ENCODE measurements around the gene RAB15. TPM values are rescaled to one million over a fixed set of nuclear protein-coding genes. Genes with fewer than 3 reads are reported as not detected.

RAB15 gene
- total RNA-seq, 1 donor = 4.0 TPM

- Histone ChIP-seq H3K36me3 (ENCODE audit: insufficient read depth, low read length) (no peaks in the 10 kb centered on the region), H3K9me3 (ENCODE audit: low read depth, low read length) (no peaks in the 10 kb centered on the region), H3K4me1 (ENCODE audit: insufficient read depth, low read length) (peaks cover 10% of the 10 kb centered on the region), H3K4me2 (ENCODE audit: insufficient read depth, low read length) (no peak overlapping the region), H3K27me3 (ENCODE audit: insufficient read depth, low read length) (no peaks in the 10 kb centered on the region), H3K27ac (ENCODE audit: low read depth, low read length) (no peak overlapping the region), H3K79me2 (ENCODE audit: insufficient read depth, low read length) (peaks cover 48% of the 10 kb centered on the region), H2AFZ (ENCODE audit: low read length) (no peak overlapping the region), H3K4me3 (ENCODE audit: insufficient read depth, low read length) (no peak overlapping the region), H4K20me1 (ENCODE audit: insufficient read depth, low read length) (no peaks in the 10 kb centered on the region)
- no peak for TF ChIP-seq CTCF (IDR thresholded peaks at IDR 0.05; ENCODE audit: extremely low read depth, low read depth, low read length)
- no peak for DNase-seq (ENCODE audit: insufficient read length, low spot score, missing footprints)
These were observed 18.2 kb upstream of the RAB15 start for GRCh38 chr14:64990296-64990695.

GRCh38 chr14:64987438-64987767, 15.3 kb upstream of the RAB15 start:
- Histone ChIP-seq H3K4me2 (ENCODE audit: insufficient read depth, low read length) (peak overlapping the region; percentile 96), H4K20me1 (ENCODE audit: insufficient read depth, low read length) (no peaks in the 10 kb centered on the region), H3K4me1 (ENCODE audit: insufficient read depth, low read length) (peaks cover 14% of the 10 kb centered on the region), H3K27ac (ENCODE audit: low read depth, low read length) (peak overlapping the region; percentile 80), H3K4me3 (ENCODE audit: insufficient read depth, low read length) (peak overlapping the region; percentile 92), H3K36me3 (ENCODE audit: insufficient read depth, low read length) (no peaks in the 10 kb centered on the region), H3K79me2 (ENCODE audit: insufficient read depth, low read length) (peaks cover 42% of the 10 kb centered on the region), H3K9me3 (ENCODE audit: low read depth, low read length) (no peaks in the 10 kb centered on the region), H3K27me3 (ENCODE audit: insufficient read depth, low read length) (no peaks in the 10 kb centered on the region), H2AFZ (ENCODE audit: low read length) (peak overlapping the region; percentile 97)
- TF ChIP-seq CTCF (IDR thresholded peaks at IDR 0.05; ENCODE audit: extremely low read depth, low read depth, low read length) = no peak
- no peak for DNase-seq (ENCODE audit: insufficient read length, low spot score, missing footprints)

- Histone ChIP-seq H3K4me3 (ENCODE audit: insufficient read depth, low read length) (peak within 1 kb of the TSS; percentile 92), H3K79me2 (ENCODE audit: insufficient read depth, low read length) (peaks cover 40% of the 10 kb centered on the region), H3K4me1 (ENCODE audit: insufficient read depth, low read length) (peaks cover 14% of the 10 kb centered on the region), H3K36me3 (ENCODE audit: insufficient read depth, low read length) (no peaks in the 10 kb centered on the region), H4K20me1 (ENCODE audit: insufficient read depth, low read length) (no peaks in the 10 kb centered on the region), H3K27ac (ENCODE audit: low read depth, low read length) (peak within 1 kb of the TSS; percentile 80), H2AFZ (ENCODE audit: low read length) (peak within 1 kb of the TSS; percentile 97), H3K9me3 (ENCODE audit: low read depth, low read length) (no peaks in the 10 kb centered on the region), H3K4me2 (ENCODE audit: insufficient read depth, low read length) (peak within 1 kb of the TSS; percentile 96), H3K27me3 (ENCODE audit: insufficient read depth, low read length) (no peaks in the 10 kb centered on the region)
- TF ChIP-seq CTCF (IDR thresholded peaks at IDR 0.05; ENCODE audit: extremely low read depth, low read depth, low read length) = peak; percentile 90
- DNase-seq (ENCODE audit: insufficient read length, low spot score, missing footprints) = peak; percentile 97
These were observed 14.7 kb upstream of the RAB15 start, which contains the start of gene FNTB for GRCh38 chr14:64986648-64987437. FNTB (plus strand) TSS chr14:64986895; CDS start chr14:64986954, 59 bp downstream.

GRCh38 chr14:64983439-64984310, 11.5 kb upstream of the RAB15 start:
- Histone ChIP-seq H3K4me3 (ENCODE audit: insufficient read depth, low read length) (peak overlapping the region; percentile 61), H3K79me2 (ENCODE audit: insufficient read depth, low read length) (peaks cover 16% of the 10 kb centered on the region), H3K27ac (ENCODE audit: low read depth, low read length) (no peak overlapping the region), H2AFZ (ENCODE audit: low read length) (peak overlapping the region; percentile 19), H4K20me1 (ENCODE audit: insufficient read depth, low read length) (no peaks in the 10 kb centered on the region), H3K9me3 (ENCODE audit: low read depth, low read length) (no peaks in the 10 kb centered on the region), H3K36me3 (ENCODE audit: insufficient read depth, low read length) (no peaks in the 10 kb centered on the region), H3K4me1 (ENCODE audit: insufficient read depth, low read length) (peaks cover 14% of the 10 kb centered on the region), H3K27me3 (ENCODE audit: insufficient read depth, low read length) (no peaks in the 10 kb centered on the region), H3K4me2 (ENCODE audit: insufficient read depth, low read length) (peak overlapping the region; percentile 78)
- DNase-seq (ENCODE audit: insufficient read length, low spot score, missing footprints) = no peak
- TF ChIP-seq CTCF (IDR thresholded peaks at IDR 0.05; ENCODE audit: extremely low read depth, low read depth, low read length) = peak; percentile 79
